ENCODE data around the gene DPCD.

DPCD gene

DNA sequence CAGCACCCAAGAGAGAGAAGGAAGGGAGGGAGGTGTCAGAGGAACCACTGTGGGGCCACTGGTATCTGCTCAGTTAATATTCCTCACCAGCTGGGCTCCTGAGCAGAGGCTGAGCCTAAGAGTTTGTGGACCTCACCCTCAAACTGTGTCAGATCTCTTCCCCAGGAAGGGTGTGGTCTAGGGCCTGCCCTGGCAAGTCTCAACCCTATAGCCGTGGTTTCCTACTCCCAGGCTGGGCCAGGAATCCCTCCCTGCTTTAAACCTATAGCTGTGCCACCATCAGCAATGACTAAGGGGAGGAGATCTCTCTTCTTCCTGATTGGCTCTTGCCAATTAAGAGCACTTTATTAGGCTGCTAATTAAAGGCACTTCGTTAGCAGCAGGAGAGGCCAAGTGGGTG is 29.9 kb upstream of the DPCD start:
- DNase-seq (ENCODE audit: low read depth), result no peak
- TF ChIP-seq, protein P1, sequence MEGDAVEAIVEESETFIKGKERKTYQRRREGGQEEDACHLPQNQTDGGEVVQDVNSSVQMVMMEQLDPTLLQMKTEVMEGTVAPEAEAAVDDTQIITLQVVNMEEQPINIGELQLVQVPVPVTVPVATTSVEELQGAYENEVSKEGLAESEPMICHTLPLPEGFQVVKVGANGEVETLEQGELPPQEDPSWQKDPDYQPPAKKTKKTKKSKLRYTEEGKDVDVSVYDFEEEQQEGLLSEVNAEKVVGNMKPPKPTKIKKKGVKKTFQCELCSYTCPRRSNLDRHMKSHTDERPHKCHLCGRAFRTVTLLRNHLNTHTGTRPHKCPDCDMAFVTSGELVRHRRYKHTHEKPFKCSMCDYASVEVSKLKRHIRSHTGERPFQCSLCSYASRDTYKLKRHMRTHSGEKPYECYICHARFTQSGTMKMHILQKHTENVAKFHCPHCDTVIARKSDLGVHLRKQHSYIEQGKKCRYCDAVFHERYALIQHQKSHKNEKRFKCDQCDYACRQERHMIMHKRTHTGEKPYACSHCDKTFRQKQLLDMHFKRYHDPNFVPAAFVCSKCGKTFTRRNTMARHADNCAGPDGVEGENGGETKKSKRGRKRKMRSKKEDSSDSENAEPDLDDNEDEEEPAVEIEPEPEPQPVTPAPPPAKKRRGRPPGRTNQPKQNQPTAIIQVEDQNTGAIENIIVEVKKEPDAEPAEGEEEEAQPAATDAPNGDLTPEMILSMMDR (IDR thresholded peaks at IDR 0.05; ENCODE audit: control insufficient read depth, insufficient read depth, low read depth, low read length, missing control alignments), result no peak
- H3K4me3 ChIP-seq (ENCODE audit: control insufficient read depth, low read depth, low read length), result no peak overlapping the region

DNA sequence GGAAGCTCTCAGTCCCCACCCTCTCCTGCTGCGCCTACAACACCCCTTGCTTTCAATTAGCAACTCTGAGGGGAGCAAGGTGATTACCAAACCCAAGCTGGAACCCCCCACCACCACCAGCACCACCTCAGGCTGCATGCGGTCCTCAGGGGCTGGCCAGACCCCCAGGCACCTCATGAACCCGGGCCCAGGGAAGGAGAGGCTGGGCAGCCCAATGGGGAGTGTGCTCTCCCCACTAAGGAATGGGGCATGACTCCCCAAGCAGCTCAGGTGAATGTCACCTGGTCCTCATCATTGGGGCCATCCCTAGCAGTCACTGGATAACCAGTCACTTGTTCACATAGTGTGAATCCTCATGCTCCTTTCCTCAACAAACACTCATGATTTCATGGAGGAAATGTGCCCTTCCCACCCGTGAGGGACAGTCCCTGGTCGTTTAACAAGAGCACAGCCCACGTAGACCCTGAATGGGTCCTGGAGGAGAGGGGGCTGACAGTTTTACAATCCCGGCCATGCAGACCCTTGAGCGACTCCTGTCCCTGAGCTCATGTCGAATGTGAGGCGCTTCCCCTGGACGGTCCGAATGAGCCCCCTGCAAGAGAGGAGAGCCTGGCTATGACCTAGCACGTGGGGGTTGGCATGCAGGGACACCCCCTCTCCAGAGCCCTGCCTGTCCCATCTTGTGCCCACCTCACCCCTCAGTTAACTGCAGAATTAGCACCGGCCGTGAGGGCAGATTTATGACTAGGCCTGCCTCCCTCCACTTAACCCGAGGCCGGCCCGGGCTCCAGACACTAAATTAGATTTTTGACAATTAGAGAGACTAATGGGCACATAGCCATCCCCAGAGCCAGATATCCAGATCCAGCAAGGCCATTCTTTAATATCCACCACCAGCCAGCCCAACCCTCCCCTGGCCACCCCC is 29.2 kb upstream of the DPCD start:
- no peak for DNase-seq (ENCODE audit: low read depth)
- TF ChIP-seq, protein P1 (IDR thresholded peaks at IDR 0.05; ENCODE audit: control insufficient read depth, insufficient read depth, low read depth, low read length, missing control alignments), result no peak
- no peak overlapping the region for H3K4me3 ChIP-seq (ENCODE audit: control insufficient read depth, low read depth, low read length)

DNA sequence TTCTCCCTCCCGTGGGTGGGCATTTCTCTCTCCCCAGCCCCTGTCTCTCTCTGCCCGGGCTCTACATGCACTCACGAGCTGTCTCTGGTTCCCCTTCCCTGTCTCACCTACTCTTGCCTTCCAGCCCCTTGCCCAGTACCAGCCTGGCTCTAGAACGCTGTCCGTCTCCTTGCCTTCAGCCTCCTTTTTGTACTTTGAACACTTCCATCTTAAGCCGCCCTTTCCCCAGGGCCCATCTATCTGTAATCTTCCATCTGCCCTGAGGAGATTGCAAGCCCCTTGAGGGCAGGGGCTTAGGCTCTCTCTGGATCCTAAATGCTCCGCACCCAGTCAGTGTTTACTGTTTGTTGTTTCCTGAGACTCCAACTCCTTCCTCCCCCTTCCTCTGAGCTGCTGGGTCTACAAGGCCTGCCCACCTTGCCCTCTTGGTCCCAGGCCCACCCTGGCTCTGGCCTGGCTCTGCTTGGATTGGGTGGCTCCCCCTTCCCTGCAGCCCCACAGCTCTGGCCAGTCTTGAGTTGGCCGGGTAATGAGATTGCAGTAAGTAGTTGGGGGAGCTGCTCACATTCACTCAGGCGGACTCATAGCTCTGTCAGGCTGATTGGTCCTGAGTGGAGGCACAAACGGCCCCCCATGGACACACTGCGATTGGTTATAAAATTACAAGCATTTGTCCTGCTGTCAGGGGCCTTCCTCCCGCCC is 28.4 kb upstream of the DPCD start:
- no peak for DNase-seq (ENCODE audit: low read depth)
- TF ChIP-seq, protein P1 (IDR thresholded peaks at IDR 0.05; ENCODE audit: control insufficient read depth, insufficient read depth, low read depth, low read length, missing control alignments), result no peak
- no peak overlapping the region for H3K4me3 ChIP-seq (ENCODE audit: control insufficient read depth, low read depth, low read length)

DNA sequence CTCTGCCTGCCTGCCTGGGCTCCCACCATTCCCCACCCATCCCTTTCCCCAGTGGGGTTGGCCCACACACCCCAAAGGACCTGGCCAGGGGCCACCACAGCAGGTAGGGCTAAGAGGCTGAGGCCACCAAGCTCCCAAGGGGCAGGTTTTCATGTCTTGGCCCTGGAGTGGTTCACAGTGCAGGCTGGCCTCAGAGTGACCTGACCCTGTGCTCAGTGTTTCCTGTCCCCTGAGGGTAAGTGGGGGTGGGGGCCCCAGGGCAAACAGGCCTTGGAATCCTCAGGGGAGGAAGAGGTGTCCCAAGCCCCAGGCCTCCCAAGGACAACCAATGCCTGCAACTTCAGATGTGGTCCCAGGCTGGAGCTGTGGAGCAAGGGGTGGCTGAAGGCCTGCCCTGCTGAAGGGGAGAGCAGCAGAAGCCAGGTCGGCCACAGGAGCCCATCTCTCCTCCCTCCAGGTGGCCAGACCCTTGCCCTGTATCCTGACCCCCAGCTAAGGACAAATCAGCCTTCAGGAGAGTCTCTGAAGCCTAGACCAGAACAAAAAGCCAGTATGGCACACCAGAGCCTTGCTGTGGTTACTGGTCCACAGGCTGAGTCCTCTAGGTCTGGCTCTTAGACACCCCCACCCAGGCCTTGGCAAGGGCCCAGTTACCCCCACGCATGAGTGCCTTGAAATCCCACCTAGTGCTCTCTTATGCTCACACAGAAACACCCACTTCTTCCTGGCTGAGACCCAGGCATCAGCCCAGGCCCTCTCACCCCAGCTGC is 27.6 kb upstream of the DPCD start:
- DNase-seq (ENCODE audit: low read depth), result no peak
- no peak overlapping the region for H3K4me3 ChIP-seq (ENCODE audit: control insufficient read depth, low read depth, low read length)

DNA sequence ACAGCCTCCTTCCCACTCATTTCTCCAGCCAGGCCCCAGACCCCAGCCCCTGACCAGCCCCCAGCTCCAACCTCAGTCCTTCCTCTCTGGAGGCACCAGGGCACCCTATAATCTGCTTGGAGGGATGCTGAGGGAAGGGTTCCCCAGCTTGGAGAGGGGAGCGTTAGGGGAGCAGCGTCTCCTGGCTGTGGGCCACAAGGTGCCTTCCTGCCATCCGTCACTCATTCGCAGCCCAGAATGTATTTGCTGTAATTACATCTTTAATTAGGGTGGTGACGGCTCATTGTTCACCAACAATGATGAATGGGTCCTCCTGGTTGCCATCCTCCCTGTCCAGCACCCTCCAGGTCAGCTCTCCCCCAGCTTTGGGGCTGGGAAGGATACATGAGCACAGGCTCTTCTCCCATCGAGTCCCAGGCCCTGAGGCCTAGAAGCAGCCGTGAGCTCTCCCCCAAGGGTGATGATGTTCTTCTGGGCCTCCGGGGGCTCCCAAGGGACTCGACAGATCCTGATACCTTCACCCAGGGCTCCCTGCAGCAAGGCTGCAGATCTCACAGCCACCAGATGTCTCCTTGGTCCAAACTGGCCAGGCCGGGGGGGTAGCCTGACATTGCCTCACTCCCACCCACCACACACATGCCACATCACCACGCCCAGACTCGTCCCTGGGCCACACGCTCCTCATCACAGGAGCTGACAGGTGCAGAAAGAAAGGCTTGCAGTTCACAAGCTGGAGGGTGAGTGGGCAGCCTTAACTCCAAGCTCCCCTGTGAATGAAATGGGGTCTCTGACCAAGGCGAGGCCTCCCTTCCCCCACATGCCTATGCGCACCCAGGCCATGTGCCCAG is 26.8 kb upstream of the DPCD start:
- H3K4me3 ChIP-seq (ENCODE audit: control insufficient read depth, low read depth, low read length), result no peak overlapping the region
- TF ChIP-seq, protein P1 (IDR thresholded peaks at IDR 0.05; ENCODE audit: control insufficient read depth, insufficient read depth, low read depth, low read length, missing control alignments), result no peak
- no peak for DNase-seq (ENCODE audit: low read depth)

More for the DNA sequence above, 27.6 kb upstream of the DPCD start:
- TF ChIP-seq, protein P1 (IDR thresholded peaks at IDR 0.05; ENCODE audit: control insufficient read depth, insufficient read depth, low read depth, low read length, missing control alignments), result no peak

Data from AG09309 (cell line).